ENCODE data around the gene ME2.
"Not testable (repeated sequence)": the region's sequence is repeated elsewhere in the genome, so short reads cannot be mapped to it uniquely, and the experiment has no call there.

ME2 gene

DNA sequence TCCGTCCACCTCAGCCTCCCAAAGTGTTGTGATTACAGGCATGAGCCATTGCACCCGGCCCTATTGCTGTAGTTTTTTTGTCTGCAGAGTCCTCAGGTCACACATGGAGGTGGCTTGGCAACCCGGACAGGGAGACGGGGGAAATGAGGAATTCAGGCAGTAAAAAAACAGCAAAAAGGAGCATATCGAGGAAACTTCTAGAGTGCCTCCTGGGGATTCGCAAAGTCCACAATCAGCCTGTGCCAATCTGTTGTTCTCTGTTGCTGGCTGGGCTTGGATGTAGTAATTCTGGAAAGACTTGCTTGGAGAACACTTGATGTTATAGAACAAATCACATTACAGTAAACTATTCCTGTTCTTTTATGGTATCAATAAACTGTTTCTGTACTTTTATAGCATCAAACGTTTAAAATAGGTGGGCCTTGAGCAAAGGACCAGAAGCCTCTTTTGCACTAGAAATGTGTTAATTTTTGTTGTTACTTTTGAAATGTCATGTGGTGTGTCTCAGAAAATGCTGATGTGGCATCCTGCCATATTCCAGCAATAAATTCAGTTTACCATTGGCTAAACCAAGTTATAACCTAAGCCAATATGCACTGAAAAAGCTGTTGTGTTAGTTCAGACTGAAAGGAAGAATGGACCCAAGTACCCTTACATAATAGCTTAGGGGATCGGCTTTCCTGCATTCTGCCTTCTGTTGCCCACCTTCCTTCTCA lies 103.3 kb downstream of the ME2 start:
- no peak for DNase-seq

DNA sequence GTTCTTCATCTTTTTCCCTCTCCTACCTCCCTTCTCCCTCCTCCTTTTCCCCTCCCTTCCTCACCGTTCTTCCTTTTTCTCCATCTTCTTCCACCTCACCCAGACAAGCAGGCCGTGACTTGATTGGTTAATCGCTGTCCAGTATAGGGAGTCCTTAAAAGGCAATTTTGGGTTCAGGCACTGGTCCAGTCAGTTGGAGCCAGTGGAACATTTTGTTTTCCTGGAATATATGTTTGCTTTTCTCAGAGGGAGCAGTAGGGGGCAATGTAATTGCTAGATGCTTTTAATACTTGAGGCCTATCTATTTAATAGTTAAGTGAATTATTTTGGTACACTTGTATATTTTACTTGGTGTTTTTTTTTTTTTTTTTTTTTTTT lies 103.9 kb downstream of the ME2 start:
- no peak for DNase-seq

- no peak for DNase-seq
Measured at GRCh38 chr18:50986360-50987087, 107.6 kb downstream of the ME2 start.

DNA sequence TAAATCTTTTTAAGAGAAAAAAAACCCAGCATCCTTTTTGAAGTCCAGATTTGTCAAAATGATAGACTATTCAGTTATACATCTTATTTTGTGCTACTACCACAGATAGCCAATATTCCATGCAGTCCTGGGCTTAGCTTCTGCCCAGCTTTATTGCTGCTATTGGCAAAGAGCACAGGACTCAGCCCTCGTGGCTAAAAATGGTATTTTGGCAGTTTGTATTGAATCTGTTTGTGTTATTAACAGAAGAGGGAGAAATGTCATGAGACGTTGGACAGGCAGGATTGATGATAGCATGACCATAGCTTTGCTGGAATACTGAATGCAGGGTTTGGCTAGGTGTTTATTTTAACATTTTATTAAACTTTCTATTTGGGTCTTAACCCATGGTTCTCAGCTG lies 108.3 kb downstream of the ME2 start:
- no peak for DNase-seq

DNA sequence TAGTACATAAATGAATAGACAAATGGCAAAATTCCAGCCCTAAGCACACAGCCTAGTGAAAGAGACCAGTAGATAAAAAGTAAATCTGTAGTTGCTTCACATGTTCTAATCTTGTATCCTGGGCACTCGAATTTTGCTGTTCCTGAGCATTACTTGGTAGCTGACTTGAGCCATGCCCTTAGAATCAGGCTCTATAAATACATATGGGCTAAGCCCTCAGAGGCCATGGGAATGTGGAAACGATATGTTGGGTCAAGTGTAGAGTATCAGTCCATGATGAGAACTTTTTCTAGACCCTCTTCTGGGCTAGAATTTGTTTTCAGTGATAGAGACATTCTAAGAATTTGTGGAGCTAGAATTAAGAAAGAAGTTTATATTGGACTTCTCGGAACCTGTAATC lies 110.8 kb downstream of the ME2 start:
- no peak for DNase-seq

- DNase-seq, result no peak
Measured at GRCh38 chr18:50992351-50992762, 113.4 kb downstream of the ME2 start.

GRCh38 chr18:50994031-50994430 lies 115.1 kb downstream of the ME2 start:
- no peak for DNase-seq

DNA sequence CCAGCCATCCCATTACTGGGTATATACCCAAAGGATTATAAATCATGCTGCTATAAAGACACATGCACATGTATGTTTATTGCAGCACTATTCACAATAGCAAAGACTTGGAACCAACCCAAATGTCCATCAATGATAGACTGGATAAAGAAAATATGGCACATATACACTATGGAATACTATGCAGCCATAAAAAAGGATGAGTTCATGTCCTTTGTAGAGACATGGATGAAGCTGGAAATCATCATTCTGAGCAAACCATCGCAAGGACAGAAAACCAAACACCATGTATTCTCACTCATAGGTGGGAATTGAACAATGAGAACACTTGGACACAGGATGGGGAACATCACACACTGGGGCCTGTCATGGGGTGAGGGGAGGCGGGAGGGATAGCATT lies 124.3 kb downstream of the ME2 start:
- not testable (repeated sequence) for DNase-seq
